ENCODE results near the gene GRAMD1B. TPM values are rescaled to one million over a fixed set of nuclear protein-coding genes. Genes with fewer than 3 reads are reported as not detected.

GRAMD1B gene
- total and polyA plus RNA-seq, 3 experiments from 2014 or later, result 2.1 to 28.2 (median 27.9) TPM

DNA sequence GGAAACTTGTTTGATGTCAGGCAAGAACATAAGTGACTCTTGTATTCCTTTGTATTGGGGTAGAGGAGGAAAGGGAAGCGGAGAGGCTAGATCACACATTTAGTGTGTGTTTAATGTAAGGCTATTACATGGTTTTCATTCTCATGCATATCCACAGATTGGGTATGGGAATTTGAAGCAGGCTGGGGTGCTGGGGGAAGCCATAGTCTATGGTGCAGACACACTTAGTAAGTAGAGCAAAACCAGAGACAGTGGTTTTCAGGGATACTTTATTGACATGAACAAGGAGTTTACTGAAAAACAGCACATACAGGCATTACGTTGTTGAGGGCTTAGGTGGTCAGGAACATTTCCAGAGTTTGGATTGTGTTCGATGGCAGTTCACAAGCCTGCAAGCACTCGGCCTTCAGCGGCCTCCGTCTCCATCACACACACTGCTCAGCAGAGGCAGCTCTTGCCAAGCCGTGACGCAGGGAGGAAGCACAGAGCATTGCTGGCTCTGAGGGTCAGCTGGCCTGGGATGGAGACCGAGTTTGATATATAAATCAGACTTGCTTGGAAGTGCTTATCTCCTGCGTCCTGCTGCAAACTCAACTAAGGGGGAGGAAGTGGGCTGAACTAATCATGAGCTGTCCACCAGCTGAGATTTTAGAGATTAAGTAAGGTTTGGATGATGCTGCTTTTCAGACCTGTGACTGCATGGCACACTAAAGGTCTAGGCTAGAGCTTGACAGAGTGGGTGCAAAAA lies 199.0 kb downstream of the GRAMD1B start:
- CTCF ChIA-PET, result no interaction called here

DNA sequence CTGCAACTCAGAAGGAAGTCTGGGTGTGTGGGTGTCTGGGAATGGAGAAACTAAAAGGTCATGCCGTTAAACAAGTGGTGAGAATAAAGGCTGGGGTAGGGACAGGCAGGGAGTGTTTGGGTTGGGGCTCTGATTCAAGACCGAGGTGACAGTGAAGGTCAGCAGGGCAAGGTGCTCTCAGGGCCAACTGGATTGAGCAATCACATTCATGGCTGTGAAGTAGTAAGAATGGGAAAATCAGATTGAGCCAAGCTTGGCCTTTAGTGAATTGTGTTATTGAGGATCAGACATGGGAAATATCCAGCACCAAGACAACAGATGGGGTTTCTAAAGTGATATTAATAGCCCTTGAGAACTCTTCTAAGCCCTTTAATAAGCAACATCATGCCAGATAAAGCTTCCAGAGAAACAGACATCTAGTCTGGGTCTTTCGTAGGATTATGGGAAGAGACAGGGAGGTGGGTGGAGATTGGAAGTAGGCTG lies 200.1 kb downstream of the GRAMD1B start:
- H3K4me1 Mint-ChIP-seq, result no peaks in the 10 kb centered on the region
- no peaks in the 10 kb centered on the region for H3K9me3 Mint-ChIP-seq
- Histone ChIP-seq H3K4me3 (ENCODE audit: low read length) (no peak overlapping the region), H3K36me3 (ENCODE audit: insufficient read depth, low read length) (no peaks in the 10 kb centered on the region), H3K27ac (ENCODE audit: low read depth, low read length) (no peak overlapping the region), H3K9me3 (ENCODE audit: low read length) (no peaks in the 10 kb centered on the region), H3K27me3 (ENCODE audit: insufficient read depth, low read length, poor library complexity, severe bottlenecking) (no peaks in the 10 kb centered on the region), H3K4me1 (ENCODE audit: insufficient read depth, low read length) (no peaks in the 10 kb centered on the region)
- H3K27ac Mint-ChIP-seq, result no peak overlapping the region
- H3K36me3 Mint-ChIP-seq, result peaks cover 0 to 5% (median 0%) of the 10 kb centered on the region in 3 donors
- H3K27me3 Mint-ChIP-seq, result peaks cover 5 to 12% of the 10 kb centered on the region in 2 donors
- ChIA-PET CTCF (no interaction called here), POLR2A (no interaction called here)
- H3K4me3 Mint-ChIP-seq, result no peak overlapping the region
- DNase-seq, result no peak

More for the DNA sequence above, 199.0 kb downstream of the GRAMD1B start:
- H3K36me3 Mint-ChIP-seq, result peaks cover 0 to 11% (median under 1%) of the 10 kb centered on the region in 3 donors
- peaks cover 3 to 5% of the 10 kb centered on the region in 2 donors for H3K27me3 Mint-ChIP-seq
- H3K9me3 ChIP-seq (ENCODE audit: low read length), result no peaks in the 10 kb centered on the region
- no peaks in the 10 kb centered on the region for H3K4me1 ChIP-seq (ENCODE audit: insufficient read depth, low read length)
- DNase-seq, result no peak
- no peak overlapping the region for H3K4me3 ChIP-seq (ENCODE audit: low read length)
- no peaks in the 10 kb centered on the region for H3K4me1 Mint-ChIP-seq
- H3K27ac Mint-ChIP-seq, result peak overlapping the region in 1 of 8 donors; percentile 37
- no peaks in the 10 kb centered on the region for H3K36me3 ChIP-seq (ENCODE audit: insufficient read depth, low read length)
- H3K4me3 Mint-ChIP-seq, result no peak overlapping the region
- H3K27me3 ChIP-seq (ENCODE audit: insufficient read depth, low read length, poor library complexity, severe bottlenecking), result no peaks in the 10 kb centered on the region
- POLR2A ChIA-PET, result no interaction called here
- no peaks in the 10 kb centered on the region for H3K9me3 Mint-ChIP-seq
- H3K27ac ChIP-seq (ENCODE audit: low read depth, low read length), result no peak overlapping the region

DNA sequence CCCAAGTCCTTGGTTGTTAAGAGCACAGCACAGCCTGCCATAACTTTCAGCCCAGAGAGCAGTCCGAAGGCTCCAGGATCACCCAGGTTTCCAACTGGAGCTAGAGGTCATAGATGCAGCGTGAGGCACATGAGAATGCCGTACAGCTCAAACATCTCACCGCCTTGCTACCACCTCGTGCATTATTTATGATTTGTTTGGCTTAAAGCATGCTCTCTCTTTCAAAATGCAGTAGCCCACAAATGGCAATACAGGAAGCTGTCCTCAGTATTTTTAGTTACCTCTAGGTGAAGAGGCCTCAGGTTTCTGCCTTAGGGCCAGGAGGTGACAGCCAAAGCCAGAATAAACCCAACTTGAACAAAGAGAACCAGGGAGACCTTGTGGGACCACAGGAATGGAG lies 210.0 kb downstream of the GRAMD1B start:
- H3K27ac ChIP-seq (ENCODE audit: low read depth, low read length), result no peak overlapping the region
- H3K27me3 ChIP-seq (ENCODE audit: insufficient read depth, low read length, poor library complexity, severe bottlenecking), result no peaks in the 10 kb centered on the region
- peaks cover 5 to 32% of the 10 kb centered on the region in 2 donors for H3K27me3 Mint-ChIP-seq
- no peaks in the 10 kb centered on the region for H3K9me3 Mint-ChIP-seq
- H3K36me3 Mint-ChIP-seq, result no peaks in the 10 kb centered on the region
- no peak overlapping the region for H3K27ac Mint-ChIP-seq
- no peaks in the 10 kb centered on the region for H3K9me3 ChIP-seq (ENCODE audit: low read length)
- DNase-seq, result no peak
- POLR2A ChIA-PET, result no interaction called here
- H3K4me1 ChIP-seq (ENCODE audit: insufficient read depth, low read length), result no peaks in the 10 kb centered on the region
- no peak overlapping the region for H3K4me3 Mint-ChIP-seq
- no peak overlapping the region for H3K4me3 ChIP-seq (ENCODE audit: low read length)
- H3K4me1 Mint-ChIP-seq, result peaks cover 3% of the 10 kb centered on the region in 3 donors
- CTCF ChIA-PET, result interaction anchor here (0.7 kb wide), 2 partner anchors 68 to 77 kb away, joined by 3 read pairs; no protein-coding TSS in a partner anchor
- H3K36me3 ChIP-seq (ENCODE audit: insufficient read depth, low read length), result no peaks in the 10 kb centered on the region

DNA sequence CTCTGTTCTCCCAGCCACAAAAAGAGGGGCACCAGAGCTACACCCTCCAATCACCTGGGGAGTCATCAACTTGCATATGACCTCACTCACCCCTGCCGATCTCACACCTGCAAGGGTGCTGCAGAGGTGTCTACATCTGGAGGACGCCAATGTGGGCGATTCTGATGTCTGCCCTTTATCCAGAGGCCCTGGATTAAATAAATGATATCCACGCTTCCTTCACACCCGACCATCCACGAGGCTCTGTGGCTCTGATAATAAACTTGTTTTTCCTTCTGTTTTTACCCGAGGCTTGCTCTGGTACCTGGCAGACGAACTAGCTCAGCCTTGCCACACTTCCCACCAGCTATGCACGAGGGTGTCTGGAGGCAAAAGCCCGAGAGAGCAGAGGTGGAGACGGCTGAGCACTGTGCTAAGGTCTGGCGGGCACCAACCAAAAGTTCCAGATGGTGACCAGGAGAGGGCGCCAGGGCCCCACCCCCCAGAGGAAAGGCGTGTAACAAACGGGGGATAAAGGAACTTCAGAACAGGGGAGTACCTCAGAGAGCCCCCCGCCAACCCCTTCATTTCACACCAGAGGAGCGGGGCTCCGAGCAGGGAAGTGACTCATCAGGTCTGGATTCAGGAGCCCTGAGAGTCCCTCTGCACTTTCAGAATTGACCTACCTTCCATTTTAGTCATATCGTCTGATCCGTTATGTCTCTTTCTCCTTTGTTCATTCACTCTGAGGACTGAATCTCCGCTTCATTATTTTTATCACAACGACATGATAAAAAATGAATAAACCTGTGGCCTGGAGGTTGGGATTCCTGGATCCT lies 210.8 kb downstream of the GRAMD1B start:
- DNase-seq, result peak in 2 of 5 donors; percentile 4 to 56
- no peak overlapping the region for H3K4me3 ChIP-seq (ENCODE audit: low read length)
- H3K27ac ChIP-seq (ENCODE audit: low read depth, low read length), result no peak overlapping the region
- H3K4me1 ChIP-seq (ENCODE audit: insufficient read depth, low read length), result no peaks in the 10 kb centered on the region
- H3K9me3 ChIP-seq (ENCODE audit: low read length), result no peaks in the 10 kb centered on the region
- Mint-ChIP-seq H3K4me1 (peaks cover 3% of the 10 kb centered on the region in 3 donors), H3K36me3 (no peaks in the 10 kb centered on the region), H3K27ac (peak overlapping the region in 1 of 8 donors; percentile 30), H3K4me3 (no peak overlapping the region), H3K9me3 (no peaks in the 10 kb centered on the region), H3K27me3 (peaks cover 5 to 30% of the 10 kb centered on the region in 2 donors)
- no peaks in the 10 kb centered on the region for H3K27me3 ChIP-seq (ENCODE audit: insufficient read depth, low read length, poor library complexity, severe bottlenecking)
- CTCF ChIA-PET, result interaction anchor here (0.7 kb wide), 2 partner anchors 21 to 67 kb away, joined by 3 read pairs; no protein-coding TSS in a partner anchor
- POLR2A ChIA-PET, result no interaction called here
- H3K36me3 ChIP-seq (ENCODE audit: insufficient read depth, low read length), result no peaks in the 10 kb centered on the region

DNA sequence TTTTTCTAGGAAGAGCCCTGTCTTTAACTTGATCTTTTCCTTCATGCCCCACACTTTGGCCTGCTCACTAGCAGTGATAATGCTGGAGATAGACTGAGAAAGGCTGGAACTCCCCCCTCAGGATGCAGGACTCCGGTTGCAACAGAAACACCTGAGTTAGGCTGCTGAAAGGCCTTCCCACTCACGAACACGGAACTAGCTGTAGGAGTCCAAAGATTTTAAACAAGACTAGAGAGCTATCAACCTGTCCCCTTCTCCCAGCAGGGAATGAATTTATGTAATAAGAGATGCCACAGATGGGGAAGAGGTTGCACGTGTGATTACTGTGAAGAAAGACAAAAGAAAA lies 211.4 kb downstream of the GRAMD1B start:
- H3K9me3 ChIP-seq (ENCODE audit: low read length), result no peaks in the 10 kb centered on the region
- Mint-ChIP-seq H3K27me3 (peaks cover 10 to 36% of the 10 kb centered on the region in 2 donors), H3K9me3 (no peaks in the 10 kb centered on the region), H3K4me1 (peaks cover 3% of the 10 kb centered on the region in 3 donors), H3K4me3 (no peak overlapping the region), H3K36me3 (no peaks in the 10 kb centered on the region), H3K27ac (no peak overlapping the region)
- DNase-seq, result no peak
- H3K4me3 ChIP-seq (ENCODE audit: low read length), result no peak overlapping the region
- H3K4me1 ChIP-seq (ENCODE audit: insufficient read depth, low read length), result no peaks in the 10 kb centered on the region
- ChIA-PET CTCF (no interaction called here), POLR2A (no interaction called here)
- H3K27me3 ChIP-seq (ENCODE audit: insufficient read depth, low read length, poor library complexity, severe bottlenecking), result no peaks in the 10 kb centered on the region
- no peaks in the 10 kb centered on the region for H3K36me3 ChIP-seq (ENCODE audit: insufficient read depth, low read length)
- H3K27ac ChIP-seq (ENCODE audit: low read depth, low read length), result no peak overlapping the region

DNA sequence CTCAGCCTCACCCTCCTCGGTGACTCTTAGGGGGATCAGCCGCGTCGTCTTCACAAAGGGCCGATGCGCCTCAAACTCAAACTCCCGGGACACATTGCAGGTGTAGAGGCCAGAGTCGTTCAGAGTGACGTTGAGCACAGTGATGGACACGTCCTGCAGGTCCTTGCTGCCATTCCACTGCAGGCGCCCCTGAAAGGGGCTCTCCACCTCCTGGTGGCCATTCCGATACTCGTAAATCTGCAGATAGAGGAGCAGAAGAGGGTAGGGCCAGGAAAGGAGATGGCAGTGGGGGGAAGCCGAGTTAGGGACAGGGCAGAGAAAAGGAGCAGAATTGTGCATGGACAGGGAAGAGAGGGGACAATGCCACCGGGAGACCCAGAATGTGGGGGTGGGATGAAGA lies 212.4 kb downstream of the GRAMD1B start:
- Mint-ChIP-seq H3K4me1 (peaks cover 3% of the 10 kb centered on the region in 3 donors), H3K36me3 (no peaks in the 10 kb centered on the region), H3K27ac (no peak overlapping the region), H3K9me3 (no peaks in the 10 kb centered on the region), H3K4me3 (no peak overlapping the region), H3K27me3 (peaks cover 11 to 39% of the 10 kb centered on the region in 2 donors)
- no peaks in the 10 kb centered on the region for H3K27me3 ChIP-seq (ENCODE audit: insufficient read depth, low read length, poor library complexity, severe bottlenecking)
- H3K4me3 ChIP-seq (ENCODE audit: low read length), result no peak overlapping the region
- ChIA-PET POLR2A (no interaction called here), CTCF (no interaction called here)
- no peak overlapping the region for H3K27ac ChIP-seq (ENCODE audit: low read depth, low read length)
- H3K36me3 ChIP-seq (ENCODE audit: insufficient read depth, low read length), result no peaks in the 10 kb centered on the region
- no peaks in the 10 kb centered on the region for H3K4me1 ChIP-seq (ENCODE audit: insufficient read depth, low read length)
- no peak for DNase-seq
- no peaks in the 10 kb centered on the region for H3K9me3 ChIP-seq (ENCODE audit: low read length)

DNA sequence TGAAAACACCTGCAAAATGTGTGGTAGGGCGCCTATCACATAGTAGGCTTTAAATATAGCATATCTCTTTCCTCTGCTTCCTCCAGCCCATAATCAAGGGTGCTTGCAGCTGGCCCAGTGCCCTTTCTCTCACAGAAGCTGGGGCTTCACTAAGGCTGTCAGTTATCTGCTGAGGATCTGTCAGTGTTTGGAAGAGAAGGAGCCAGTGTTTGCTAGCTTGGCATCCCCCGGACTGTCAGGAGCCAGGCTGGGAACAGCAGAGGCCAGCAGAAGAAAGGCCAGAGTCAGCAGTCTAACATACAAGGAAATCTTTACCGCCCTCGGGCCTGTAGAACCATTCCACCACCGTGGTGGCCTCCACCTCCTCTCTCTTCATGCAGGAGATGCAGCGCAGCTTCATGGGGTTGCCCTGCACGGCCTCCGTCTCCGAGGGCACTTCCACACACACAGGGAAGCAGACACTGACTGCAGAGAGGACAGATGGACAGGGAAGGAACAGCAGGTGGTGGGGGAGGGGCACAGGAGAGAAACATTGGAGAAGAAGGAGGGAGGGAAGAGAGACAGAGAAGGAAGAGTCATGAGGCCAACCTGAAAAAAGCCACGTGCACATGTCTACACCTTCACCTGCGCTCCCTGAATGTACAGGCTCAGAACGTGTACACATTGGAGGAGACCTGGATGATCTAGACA lies 215.4 kb downstream of the GRAMD1B start:
- peaks cover 3% of the 10 kb centered on the region in 3 donors for H3K4me1 Mint-ChIP-seq
- Histone ChIP-seq H3K27ac (ENCODE audit: low read depth, low read length) (no peak overlapping the region), H3K4me3 (ENCODE audit: low read length) (no peak overlapping the region), H3K9me3 (ENCODE audit: low read length) (no peaks in the 10 kb centered on the region), H3K4me1 (ENCODE audit: insufficient read depth, low read length) (no peaks in the 10 kb centered on the region), H3K27me3 (ENCODE audit: insufficient read depth, low read length, poor library complexity, severe bottlenecking) (no peaks in the 10 kb centered on the region), H3K36me3 (ENCODE audit: insufficient read depth, low read length) (no peaks in the 10 kb centered on the region)
- no peaks in the 10 kb centered on the region for H3K36me3 Mint-ChIP-seq
- no peak for DNase-seq
- POLR2A ChIA-PET, result no interaction called here
- peaks cover 13 to 28% of the 10 kb centered on the region in 2 donors for H3K27me3 Mint-ChIP-seq
- H3K4me3 Mint-ChIP-seq, result no peak overlapping the region
- H3K9me3 Mint-ChIP-seq, result no peaks in the 10 kb centered on the region
- no peak overlapping the region for H3K27ac Mint-ChIP-seq
- CTCF ChIA-PET, result no interaction called here

DNA sequence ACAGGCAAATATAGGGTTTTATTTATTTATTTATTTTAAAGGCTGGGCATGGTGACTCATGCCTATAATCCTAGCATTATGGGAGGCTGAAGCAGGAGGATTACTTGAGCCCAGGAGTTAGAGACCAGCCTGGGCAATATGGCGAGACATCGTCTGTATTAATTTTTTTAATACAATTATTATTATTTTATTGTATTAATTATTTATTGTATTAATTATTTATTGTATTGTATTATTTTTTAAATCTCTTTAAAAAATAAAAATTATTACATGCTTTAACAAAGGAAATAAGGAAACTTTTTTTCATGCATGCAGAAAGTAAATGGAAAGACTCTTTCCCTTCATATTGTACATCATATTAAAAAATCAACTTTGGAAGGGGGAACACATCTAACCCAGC lies 220.8 kb downstream of the GRAMD1B start:
- Histone ChIP-seq H3K36me3 (ENCODE audit: insufficient read depth, low read length) (no peaks in the 10 kb centered on the region), H3K4me1 (ENCODE audit: insufficient read depth, low read length) (peaks cover 6% of the 10 kb centered on the region), H3K4me3 (ENCODE audit: low read length) (no peak overlapping the region), H3K27ac (ENCODE audit: low read depth, low read length) (no peak overlapping the region), H3K9me3 (ENCODE audit: low read length) (no peaks in the 10 kb centered on the region), H3K27me3 (ENCODE audit: insufficient read depth, low read length, poor library complexity, severe bottlenecking) (peaks cover 20% of the 10 kb centered on the region)
- no peak for DNase-seq
- CTCF ChIA-PET, result no interaction called here
- POLR2A ChIA-PET, result no interaction called here
- Mint-ChIP-seq H3K4me3 (no peak overlapping the region), H3K4me1 (peaks cover 8 to 17% (median 9%) of the 10 kb centered on the region in 3 donors), H3K36me3 (no peaks in the 10 kb centered on the region), H3K27ac (no peak overlapping the region), H3K9me3 (peaks cover 0 to 2% (median 0%) of the 10 kb centered on the region in 5 donors), H3K27me3 (peaks cover 36 to 48% of the 10 kb centered on the region in 2 donors)
